Medulla oblongata (tissue), 1 donor: ENCODE measurements around the gene AHNAK.

ENCODE experiments used
- DNase-seq: peaks from one replicate; pipeline ENCODE4 v3.0.0-alpha.2; 2015; ENCODE audit errors: extremely low spot score

AHNAK gene

GRCh38 chr11:62497132-62497801 lies 49.3 kb downstream of the AHNAK start:
- DNase-seq, result peak; percentile 85

GRCh38 chr11:62496676-62497075 lies 49.9 kb downstream of the AHNAK start:
- no peak for DNase-seq

GRCh38 chr11:62494246-62494645 lies 52.4 kb downstream of the AHNAK start:
- no peak for DNase-seq

- no peak for DNase-seq
Observed at GRCh38 chr11:62493801-62494200, 52.8 kb downstream of the AHNAK start.

GRCh38 chr11:62492586-62492985 lies 54.0 kb downstream of the AHNAK start:
- DNase-seq, result no peak

- no peak for DNase-seq
Observed at GRCh38 chr11:62491571-62492329, 54.9 kb downstream of the AHNAK start.

- DNase-seq, result no peak
Observed at GRCh38 chr11:62489204-62489603, 57.4 kb downstream of the AHNAK start.

GRCh38 chr11:62487738-62488551 lies 58.7 kb downstream of the AHNAK start:
- DNase-seq, result peak; percentile 34

GRCh38 chr11:62487136-62487535 lies 59.5 kb downstream of the AHNAK start:
- no peak for DNase-seq

- DNase-seq, result no peak
Observed at GRCh38 chr11:62484352-62484751, 62.3 kb downstream of the AHNAK start.

GRCh38 chr11:62482753-62483152 lies 63.9 kb downstream of the AHNAK start:
- no peak for DNase-seq

GRCh38 chr11:62479631-62480201 lies 66.9 kb downstream of the AHNAK start:
- no peak for DNase-seq

GRCh38 chr11:62477927-62478326 lies 68.7 kb downstream of the AHNAK start:
- no peak for DNase-seq

- DNase-seq, result no peak
Observed at GRCh38 chr11:62472063-62472884, 74.3 kb downstream of the AHNAK start.

- DNase-seq, result no peak
Observed at GRCh38 chr11:62471603-62472002, 75.0 kb downstream of the AHNAK start.

- no peak for DNase-seq
Observed at GRCh38 chr11:62468577-62468976, 78.0 kb downstream of the AHNAK start.

- no peak for DNase-seq
Observed at GRCh38 chr11:62466444-62466843, 80.2 kb downstream of the AHNAK start.

- no peak for DNase-seq
Observed at GRCh38 chr11:62464655-62465054, 82.0 kb downstream of the AHNAK start.

- no peak for DNase-seq
Observed at GRCh38 chr11:62463121-62463542, 83.5 kb downstream of the AHNAK start.

- no peak for DNase-seq
Observed at GRCh38 chr11:62462508-62462892, 84.1 kb downstream of the AHNAK start.
